ENCODE data around the gene PIR. TPM values are rescaled to one million over a fixed set of nuclear protein-coding genes. Genes with fewer than 3 reads are reported as not detected.

Gene PIR
- total RNA-seq, 6 experiments from 2014 or later: 13.3 to 42.1 (median 23.1) TPM

DNA sequence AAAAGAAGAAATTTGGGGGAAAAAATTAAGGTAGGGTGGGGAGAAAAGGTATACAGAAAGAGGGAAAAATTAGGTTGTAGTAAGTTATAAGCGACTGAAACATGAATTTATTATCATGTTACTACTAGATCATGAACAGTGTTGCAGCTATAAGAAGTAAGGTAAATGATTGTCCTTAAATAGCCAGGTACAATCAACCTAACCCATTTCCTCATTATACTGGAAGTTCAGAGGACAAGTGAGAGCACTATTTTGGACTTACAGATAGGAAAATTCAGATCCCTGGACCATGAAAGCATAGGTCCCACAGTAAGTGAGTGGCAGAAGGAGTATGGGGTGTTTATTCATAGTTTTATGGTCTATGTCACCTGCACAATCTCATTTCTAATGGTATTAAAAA is 23.5 kb downstream of the PIR start:
- TF ChIP-seq POLR2A (IDR thresholded peaks at IDR 0.05): no peak
- TF ChIP-seq, protein P1, sequence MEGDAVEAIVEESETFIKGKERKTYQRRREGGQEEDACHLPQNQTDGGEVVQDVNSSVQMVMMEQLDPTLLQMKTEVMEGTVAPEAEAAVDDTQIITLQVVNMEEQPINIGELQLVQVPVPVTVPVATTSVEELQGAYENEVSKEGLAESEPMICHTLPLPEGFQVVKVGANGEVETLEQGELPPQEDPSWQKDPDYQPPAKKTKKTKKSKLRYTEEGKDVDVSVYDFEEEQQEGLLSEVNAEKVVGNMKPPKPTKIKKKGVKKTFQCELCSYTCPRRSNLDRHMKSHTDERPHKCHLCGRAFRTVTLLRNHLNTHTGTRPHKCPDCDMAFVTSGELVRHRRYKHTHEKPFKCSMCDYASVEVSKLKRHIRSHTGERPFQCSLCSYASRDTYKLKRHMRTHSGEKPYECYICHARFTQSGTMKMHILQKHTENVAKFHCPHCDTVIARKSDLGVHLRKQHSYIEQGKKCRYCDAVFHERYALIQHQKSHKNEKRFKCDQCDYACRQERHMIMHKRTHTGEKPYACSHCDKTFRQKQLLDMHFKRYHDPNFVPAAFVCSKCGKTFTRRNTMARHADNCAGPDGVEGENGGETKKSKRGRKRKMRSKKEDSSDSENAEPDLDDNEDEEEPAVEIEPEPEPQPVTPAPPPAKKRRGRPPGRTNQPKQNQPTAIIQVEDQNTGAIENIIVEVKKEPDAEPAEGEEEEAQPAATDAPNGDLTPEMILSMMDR (IDR thresholded peaks at IDR 0.05): no peak
- Histone ChIP-seq H3K9me3 (no peaks in the 10 kb centered on the region), H3K4me3 (no peak overlapping the region), H3K27me3 (no peaks in the 10 kb centered on the region), H3K4me1 (no peaks in the 10 kb centered on the region), H3K36me3 (no peaks in the 10 kb centered on the region), H3K27ac (no peak overlapping the region)
- ATAC-seq: no peak
- 92% methylated on average over 1 of the region's 1 CpG for WGBS (ENCODE audit: insufficient coverage, low coverage, low lambda C conversion rate, missing lambda C conversion rate)
- intact Hi-C loops (cut with DNase I): no loop called here
- no peak for DNase-seq

DNA sequence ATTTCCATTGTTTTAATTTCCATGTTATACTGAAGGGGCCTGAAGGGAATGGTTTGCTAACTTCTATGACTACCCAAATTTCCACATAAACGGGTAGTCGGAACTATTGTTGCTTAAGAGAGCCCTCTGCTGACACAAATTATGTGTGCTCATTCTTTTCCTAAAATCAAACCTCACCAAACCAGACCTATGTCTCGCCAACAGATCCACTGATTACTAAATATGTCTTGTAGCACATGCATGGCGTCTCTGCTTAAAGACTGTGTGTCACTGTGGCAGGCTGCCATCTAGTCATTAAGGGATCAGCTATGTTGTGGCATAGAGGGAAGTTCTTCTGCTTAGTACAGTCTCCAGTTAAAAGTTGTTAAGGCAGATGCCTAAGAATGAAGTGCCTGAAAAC is 25.1 kb downstream of the PIR start:
- DNase-seq: no peak
- Histone ChIP-seq H3K36me3 (no peaks in the 10 kb centered on the region), H3K27me3 (no peaks in the 10 kb centered on the region), H3K27ac (no peak overlapping the region), H3K9me3 (no peaks in the 10 kb centered on the region), H3K4me1 (no peaks in the 10 kb centered on the region), H3K4me3 (no peak overlapping the region)
- no peak for TF ChIP-seq POLR2A (IDR thresholded peaks at IDR 0.05)
- TF ChIP-seq, protein P1 (IDR thresholded peaks at IDR 0.05): peak; percentile 41 to 53 (median 46)
- peak; percentile 55 to 82 (median 72) for ATAC-seq
- intact Hi-C loops (cut with DNase I): no loop called here
- 5% methylated on average over 3 of the region's 4 CpGs for WGBS (ENCODE audit: insufficient coverage, low coverage, low lambda C conversion rate, missing lambda C conversion rate)

GRCh38 chrX:15465896-15466651 is 27.1 kb downstream of the PIR start:
- no peaks in the 10 kb centered on the region for H3K9me3 ChIP-seq
- H3K27ac ChIP-seq: no peak overlapping the region
- intact Hi-C loops (cut with DNase I): no loop called here
- TF ChIP-seq POLR2A (IDR thresholded peaks at IDR 0.05): no peak
- TF ChIP-seq, protein P1 (IDR thresholded peaks at IDR 0.05): peak in 1 of 4 donors; percentile 15
- no peaks in the 10 kb centered on the region for H3K36me3 ChIP-seq
- no peaks in the 10 kb centered on the region for H3K27me3 ChIP-seq
- no peak overlapping the region for H3K4me3 ChIP-seq
- DNase-seq (no peak), ATAC-seq (no peak)
- H3K4me1 ChIP-seq: no peaks in the 10 kb centered on the region
- WGBS (ENCODE audit: insufficient coverage, low coverage, low lambda C conversion rate, missing lambda C conversion rate): 53% methylated on average over 6 of the region's 9 CpGs

DNA sequence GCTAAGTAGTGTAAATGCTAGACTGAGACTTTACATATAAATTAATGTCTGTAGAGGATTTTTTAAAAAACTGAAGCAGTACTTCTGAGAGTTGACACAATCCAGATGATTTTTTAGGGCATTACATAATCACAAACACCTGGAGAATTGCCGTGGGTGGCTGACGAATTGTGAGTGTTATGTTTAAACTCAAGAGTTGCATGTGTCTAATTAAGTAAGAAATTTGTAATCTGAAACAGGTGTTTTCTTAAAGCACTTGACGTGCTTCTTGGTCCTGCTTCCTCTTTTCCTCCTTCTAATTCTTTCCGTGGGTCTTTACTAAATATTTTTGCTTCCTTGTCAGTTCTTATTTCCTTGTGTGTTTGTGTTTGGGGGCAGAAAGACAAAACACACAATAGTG is 27.8 kb downstream of the PIR start:
- intact Hi-C loops (cut with DNase I): no loop called here
- no peak for ATAC-seq
- TF ChIP-seq POLR2A (IDR thresholded peaks at IDR 0.05): no peak
- TF ChIP-seq, protein P1 (IDR thresholded peaks at IDR 0.05): no peak
- H3K4me1 ChIP-seq: no peaks in the 10 kb centered on the region
- WGBS (ENCODE audit: insufficient coverage, low coverage, low lambda C conversion rate, missing lambda C conversion rate): 16% methylated on average over 4 of the region's 4 CpGs
- H3K4me3 ChIP-seq: no peak overlapping the region
- H3K27ac ChIP-seq: no peak overlapping the region
- no peak for DNase-seq
- no peaks in the 10 kb centered on the region for H3K36me3 ChIP-seq
- H3K9me3 ChIP-seq: no peaks in the 10 kb centered on the region
- no peaks in the 10 kb centered on the region for H3K27me3 ChIP-seq
